Measurements from ENCODE around the gene RGPD8.

GRCh38 chr2:112472547-112473263 is 39.3 kb upstream of the RGPD8 start:
- TF ChIP-seq EZH2 (IDR thresholded peaks at IDR 0.05; ENCODE audit: borderline replicate concordance, insufficient read depth, low read length, poor library complexity, severe bottlenecking) (no peak), CTCF (IDR thresholded peaks at IDR 0.05; ENCODE audit: poor library complexity, severe bottlenecking) (no peak), RAD21 (conservative IDR thresholded peaks at IDR 0.05) (no peak)

Measured in neural cell (in vitro differentiated cells).